ENCODE measurements around the gene PPFIA1. TPM values are rescaled to one million over a fixed set of nuclear protein-coding genes. Genes with fewer than 3 reads are reported as not detected.
"Not testable (repeated sequence)": the region's sequence is repeated elsewhere in the genome, so short reads cannot be mapped to it uniquely, and the experiment has no call there.

The PPFIA1 gene
- total RNA-seq, 1 experiment from 2014 or later, result 113 TPM

- H3K27ac ChIP-seq (ENCODE audit: low read depth, low read length, poor library complexity, severe bottlenecking), result no peak overlapping the region
- no peak for DNase-seq (ENCODE audit: low spot score)
- CTCF ChIA-PET, result no interaction called here
- peaks cover 26% of the 10 kb centered on the region for H3K36me3 ChIP-seq (ENCODE audit: insufficient read depth, low read length, poor library complexity, severe bottlenecking)
- H3K9me3 ChIP-seq (ENCODE audit: low read depth, low read length, poor library complexity, severe bottlenecking), result no peaks in the 10 kb centered on the region
- POLR2A ChIA-PET (ENCODE audit: low non-redundant PET), result no interaction called here
- H3K4me1 ChIP-seq (ENCODE audit: insufficient read depth, low read length, poor library complexity, severe bottlenecking), result no peaks in the 10 kb centered on the region
- H3K27me3 ChIP-seq (replicated peaks; ENCODE audit: insufficient read depth, low read depth, low read length, poor library complexity), result no peaks in the 10 kb centered on the region
- intact Hi-C loops (cut with micrococcal nuclease; ENCODE audit: unreplicated experiment), result no loop called here
- TF ChIP-seq CTCF (conservative IDR thresholded peaks at IDR 0.05; ENCODE audit: low read depth, low read length), result no peak
- no peak for TF ChIP-seq EZH2 (IDR thresholded peaks at IDR 0.05; ENCODE audit: borderline replicate concordance, low read depth, low read length, poor library complexity, severe bottlenecking)
- no peak overlapping the region for H3K4me3 ChIP-seq (ENCODE audit: low read depth, low read length, poor library complexity, severe bottlenecking)
- BruUV-seq (replicated peaks), result no TSS peak
These were observed 21.7 kb downstream of the PPFIA1 start for GRCh38 chr11:70292166-70292565.

DNA sequence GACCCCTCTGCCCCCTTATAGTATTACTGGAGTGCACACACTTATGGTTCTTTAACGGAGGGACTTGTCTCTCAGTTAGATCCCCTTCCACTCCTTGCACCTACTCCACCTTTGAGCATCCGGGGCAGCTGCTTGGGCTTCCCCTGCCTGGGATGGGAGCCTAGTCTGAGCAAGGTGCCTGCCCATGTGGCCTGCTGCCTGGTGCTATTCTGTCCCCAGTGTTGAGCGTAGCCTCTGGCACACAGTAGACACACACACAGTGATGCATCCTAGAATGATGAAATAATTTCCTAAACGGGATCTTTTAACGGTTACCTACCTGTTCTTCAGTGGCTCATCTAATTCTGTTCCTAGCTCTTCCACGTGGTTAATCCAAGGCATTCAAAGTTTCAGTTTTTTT is 22.4 kb downstream of the PPFIA1 start:
- ChIA-PET POLR2A (ENCODE audit: low non-redundant PET) (no interaction called here), CTCF (no interaction called here)
- no peak for DNase-seq (ENCODE audit: low spot score)
- H3K4me3 ChIP-seq (ENCODE audit: low read depth, low read length, poor library complexity, severe bottlenecking), result no peak overlapping the region
- H3K9me3 ChIP-seq (ENCODE audit: low read depth, low read length, poor library complexity, severe bottlenecking), result no peaks in the 10 kb centered on the region
- peaks cover 20% of the 10 kb centered on the region for H3K36me3 ChIP-seq (ENCODE audit: insufficient read depth, low read length, poor library complexity, severe bottlenecking)
- TF ChIP-seq CTCF (conservative IDR thresholded peaks at IDR 0.05; ENCODE audit: low read depth, low read length) (no peak), EZH2 (IDR thresholded peaks at IDR 0.05; ENCODE audit: borderline replicate concordance, low read depth, low read length, poor library complexity, severe bottlenecking) (no peak)
- intact Hi-C loops (cut with micrococcal nuclease; ENCODE audit: unreplicated experiment), result no loop called here
- H3K27me3 ChIP-seq (replicated peaks; ENCODE audit: insufficient read depth, low read depth, low read length, poor library complexity), result no peaks in the 10 kb centered on the region
- H3K27ac ChIP-seq (ENCODE audit: low read depth, low read length, poor library complexity, severe bottlenecking), result no peak overlapping the region
- H3K4me1 ChIP-seq (ENCODE audit: insufficient read depth, low read length, poor library complexity, severe bottlenecking), result no peaks in the 10 kb centered on the region
- BruUV-seq (replicated peaks), result no TSS peak

GRCh38 chr11:70295166-70295565 is 24.7 kb downstream of the PPFIA1 start:
- H3K27ac ChIP-seq (ENCODE audit: low read depth, low read length, poor library complexity, severe bottlenecking); BruUV-seq (replicated peaks); CTCF ChIA-PET; H3K4me3 ChIP-seq (ENCODE audit: low read depth, low read length, poor library complexity, severe bottlenecking); H3K27me3 ChIP-seq (replicated peaks; ENCODE audit: insufficient read depth, low read depth, low read length, poor library complexity); intact Hi-C loops (cut with micrococcal nuclease; ENCODE audit: unreplicated experiment); H3K9me3 ChIP-seq (ENCODE audit: low read depth, low read length, poor library complexity, severe bottlenecking); DNase-seq (ENCODE audit: low spot score); H3K4me1 ChIP-seq (ENCODE audit: insufficient read depth, low read length, poor library complexity, severe bottlenecking); POLR2A ChIA-PET (ENCODE audit: low non-redundant PET): not testable (repeated sequence)
- H3K36me3 ChIP-seq (ENCODE audit: insufficient read depth, low read length, poor library complexity, severe bottlenecking), result peaks cover 17% of the 10 kb centered on the region

DNA sequence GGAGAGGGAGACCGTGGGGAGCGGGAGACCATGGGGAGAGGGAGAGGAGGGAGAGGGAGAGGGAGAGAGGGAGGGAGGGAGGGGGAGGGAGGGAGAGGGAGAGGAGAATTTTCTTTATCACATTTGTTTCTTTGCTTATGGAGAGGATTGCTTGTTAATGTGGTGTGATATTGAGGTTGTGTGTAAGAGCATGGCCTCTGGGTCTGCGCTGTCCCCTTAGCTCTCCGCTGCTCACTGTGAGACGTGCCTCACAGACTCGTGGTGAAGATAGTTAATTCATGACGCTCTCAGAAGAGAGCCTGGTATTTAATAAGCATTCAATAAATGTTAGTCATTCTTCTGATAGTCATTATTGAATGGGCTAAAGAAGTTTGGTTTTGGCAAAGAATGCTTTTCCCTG is 26.2 kb downstream of the PPFIA1 start:
- BruUV-seq (replicated peaks), result no TSS peak
- H3K27ac ChIP-seq (ENCODE audit: low read depth, low read length, poor library complexity, severe bottlenecking), result no peak overlapping the region
- CTCF ChIA-PET, result no interaction called here

More for the DNA sequence above, 26.2 kb downstream of the PPFIA1 start:
- Histone ChIP-seq H3K36me3 (ENCODE audit: insufficient read depth, low read length, poor library complexity, severe bottlenecking) (peaks cover 9% of the 10 kb centered on the region), H3K4me1 (ENCODE audit: insufficient read depth, low read length, poor library complexity, severe bottlenecking) (peaks cover under 1% of the 10 kb centered on the region), H3K27me3 (replicated peaks; ENCODE audit: insufficient read depth, low read depth, low read length, poor library complexity) (no peaks in the 10 kb centered on the region), H3K9me3 (ENCODE audit: low read depth, low read length, poor library complexity, severe bottlenecking) (no peaks in the 10 kb centered on the region), H3K4me3 (ENCODE audit: low read depth, low read length, poor library complexity, severe bottlenecking) (no peak overlapping the region)
- DNase-seq (ENCODE audit: low spot score), result no peak
- TF ChIP-seq EZH2 (IDR thresholded peaks at IDR 0.05; ENCODE audit: borderline replicate concordance, low read depth, low read length, poor library complexity, severe bottlenecking) (no peak), CTCF (conservative IDR thresholded peaks at IDR 0.05; ENCODE audit: low read depth, low read length) (no peak)
- intact Hi-C loops (cut with micrococcal nuclease; ENCODE audit: unreplicated experiment), result no loop called here
- POLR2A ChIA-PET (ENCODE audit: low non-redundant PET), result no interaction called here

Measured in A673 (cell line).